HG02885 (cell line): ENCODE data around the gene MED13.
"Not testable (repeated sequence)": the region's sequence is repeated elsewhere in the genome, so short reads cannot be mapped to it uniquely, and the experiment has no call there.

ENCODE experiments used
- ATAC-seq: cut with Tn5 transposase; IDR thresholded peaks from one replicate; pipeline ENCODE4 v1.9.1; 2021; ENCODE audit warnings: mild to moderate bottlenecking; ENCODE audit not compliant: unreplicated experiment, poor library complexity

Gene MED13

GRCh38 chr17:61942085-61942484 lies 123.0 kb downstream of the MED13 start:
- ATAC-seq: no peak

GRCh38 chr17:61928101-61928436 lies 137.0 kb downstream of the MED13 start:
- peak; percentile 7 for ATAC-seq

DNA sequence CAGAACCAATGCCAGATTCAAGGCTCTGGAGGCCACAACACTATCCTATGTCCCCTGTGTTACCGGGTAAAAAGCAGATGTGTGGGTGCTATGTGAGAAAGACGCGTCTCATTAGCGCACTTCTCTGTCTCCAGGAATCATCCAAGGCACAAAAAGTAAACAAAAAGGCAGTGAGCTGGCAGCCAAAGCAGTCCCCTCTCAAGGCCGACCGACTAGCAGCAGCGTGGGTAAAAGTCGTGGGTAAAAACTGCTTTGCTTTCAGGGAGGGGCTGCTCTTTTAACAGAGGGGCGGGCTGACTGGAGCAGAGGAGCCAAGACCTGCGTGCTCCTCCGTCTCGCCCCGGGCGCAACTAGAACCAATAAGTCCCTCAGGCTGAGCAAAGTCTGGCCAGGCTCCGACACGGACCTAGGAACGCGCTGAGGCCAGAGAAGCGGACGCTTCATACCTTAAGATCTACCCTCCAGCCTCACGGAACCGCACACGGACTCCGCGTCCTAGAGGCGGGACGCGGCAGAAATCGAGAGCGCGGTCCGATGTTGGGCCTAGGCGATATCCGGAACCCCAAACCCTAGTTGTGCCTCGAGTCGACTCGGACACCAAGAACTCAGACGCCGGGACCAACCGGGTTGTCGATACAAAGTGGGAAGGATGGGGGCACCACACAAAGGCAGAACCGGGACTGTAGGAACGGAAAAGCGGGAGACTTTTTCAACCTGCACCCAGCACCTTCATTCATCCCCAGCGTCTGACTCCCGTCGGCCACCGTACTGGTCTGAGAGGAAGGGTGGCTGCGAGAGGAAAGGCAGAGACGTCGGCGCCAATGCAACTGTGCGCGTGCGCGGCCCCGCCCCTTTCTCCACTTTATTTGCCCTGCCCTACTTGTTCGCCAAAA lies 137.6 kb downstream of the MED13 start, which contains the start of gene INTS2:
TSS of gene INTS2 (minus strand) at position 775 of the 893 bp plus-strand sequence. CDS start 1,338 bp downstream, outside the sequence.
- peak; percentile 75 for ATAC-seq

- no peak for ATAC-seq
These were observed 138.3 kb downstream of the MED13 start for GRCh38 chr17:61926826-61927207.

GRCh38 chr17:61915162-61915561 lies 149.9 kb downstream of the MED13 start:
- not testable (repeated sequence) for ATAC-seq

DNA sequence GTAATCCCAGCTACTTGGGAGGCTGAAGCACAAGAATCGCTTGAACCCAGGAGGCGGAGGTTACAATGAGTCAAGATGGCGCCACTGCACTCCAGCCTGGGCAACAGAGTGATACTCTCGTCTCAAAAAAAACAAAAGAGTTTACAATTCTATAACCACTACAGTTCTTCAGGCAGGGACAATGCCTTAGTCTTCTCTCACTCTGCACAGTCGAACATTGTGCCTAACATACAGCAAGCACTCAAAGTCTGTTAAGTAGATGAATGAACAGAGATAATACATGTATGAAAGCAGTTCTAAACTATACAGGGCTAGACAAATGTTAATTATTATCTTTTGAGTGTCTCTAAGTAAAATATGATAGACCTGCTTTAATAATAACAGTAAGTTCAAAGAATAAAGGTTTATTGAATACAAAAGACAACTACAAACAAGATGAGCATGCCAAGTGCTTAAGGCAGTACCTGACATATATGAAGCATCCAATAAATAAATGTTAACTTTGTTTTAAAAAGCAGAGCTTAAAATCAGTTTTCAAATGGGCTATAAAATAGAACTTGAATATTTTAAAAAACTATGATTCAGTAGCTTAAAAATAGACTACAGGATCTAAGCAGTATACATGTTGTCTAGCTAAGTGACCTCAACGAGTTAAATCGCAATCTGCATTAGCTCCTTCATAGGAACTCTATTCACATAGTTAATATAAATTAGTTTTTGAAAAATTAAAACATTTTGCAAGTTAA lies 156.6 kb downstream of the MED13 start:
- ATAC-seq: no peak

GRCh38 chr17:61907361-61907760 lies 157.7 kb downstream of the MED13 start:
- ATAC-seq: no peak

DNA sequence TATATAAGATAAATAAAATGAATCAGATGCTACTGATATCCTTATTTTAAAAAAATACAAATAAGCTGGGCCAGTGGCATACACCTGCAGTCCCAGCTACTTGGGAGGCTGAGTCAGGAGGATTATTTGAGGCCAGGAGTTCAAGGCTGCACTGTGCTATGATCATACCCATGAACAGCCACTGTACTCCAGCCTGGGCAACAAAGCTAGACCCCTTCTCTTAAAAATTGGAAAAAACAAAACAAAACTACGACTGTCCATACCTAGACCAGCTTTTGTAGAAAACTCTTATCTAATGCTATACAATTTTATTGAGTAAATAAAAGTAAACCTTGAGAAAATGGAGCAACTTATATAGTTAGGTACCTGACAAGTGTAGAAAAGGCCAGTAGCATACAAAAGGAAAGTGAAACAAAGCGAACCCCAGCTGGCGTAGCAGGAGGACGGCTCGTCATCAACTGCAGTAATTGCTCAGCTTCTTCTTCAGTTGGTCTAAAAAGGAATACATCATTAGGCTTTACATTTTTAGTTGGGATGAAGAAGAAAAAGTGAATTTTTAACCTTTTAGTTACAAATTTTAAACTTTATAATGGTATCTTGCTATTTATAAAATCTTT lies 160.9 kb downstream of the MED13 start:
- ATAC-seq: peak; percentile 81

GRCh38 chr17:61903251-61903650 lies 161.8 kb downstream of the MED13 start:
- no peak for ATAC-seq

- no peak for ATAC-seq
These were observed 167.4 kb downstream of the MED13 start for GRCh38 chr17:61897548-61898180.

- no peak for ATAC-seq
These were observed 169.7 kb downstream of the MED13 start for GRCh38 chr17:61895391-61895790.

GRCh38 chr17:61894310-61894709 lies 170.8 kb downstream of the MED13 start:
- ATAC-seq: not testable (repeated sequence)
